Breast epithelium (tissue), 4 donors: ENCODE measurements around the gene ITGB6. TPM values are rescaled to one million over a fixed set of nuclear protein-coding genes. Genes with fewer than 3 reads are reported as not detected.

Source experiments
- DNase-seq, 2 donors: peaks; one replicate each; pipeline ENCODE4 v3.0.0-alpha.2; 2019; ENCODE audit warnings: low spot score in 2 of 2
- H3K27ac ChIP-seq, 2 donors: fragments of 200-600 bp; sonication (generic) in 1 of 2; one replicate each; pipeline ENCODE4 v1.5.1; 2016 to 2019; ENCODE audit warnings: mild to moderate bottlenecking in 1 of 2
- H3K27me3 ChIP-seq, 2 donors: fragments of 200-600 bp; sonication (generic) in 1 of 2; one replicate each; pipeline versions ENCODE4 v1.5.1 to v1.6.0; 2017 to 2019; ENCODE audit warnings: control low read depth in 1 of 2, mild to moderate bottlenecking in 1 of 2
- H3K36me3 ChIP-seq: fragments of 200-600 bp; one replicate; pipeline ENCODE4 v1.5.1; 2019
- H3K4me1 ChIP-seq, 2 donors: fragments of 200-600 bp; sonication (generic); one replicate each; pipeline ENCODE4 v1.5.1; 2016 to 2019; ENCODE audit warnings: control low read depth in 1 of 2
- H3K4me3 ChIP-seq, 3 donors: fragments of 200-600 bp; sonication (generic); 1 replicate in 2 of 3; 2 replicates in 1 of 3; pipeline ENCODE4 v1.5.1; 2016 to 2019; ENCODE audit warnings: mild to moderate bottlenecking in 3 of 3, moderate library complexity in 2 of 3
- H3K9me3 ChIP-seq, 2 donors: fragments of 200-600 bp; sonication (generic) in 1 of 2; one replicate each; pipeline ENCODE4 v1.5.1; 2016 to 2019; ENCODE audit warnings: control low read depth in 1 of 2
- POLR2A ChIP-seq: fragments of 450-650 bp; IDR thresholded peaks from one replicate; pipeline ENCODE4 v1.6.1; 2016; ENCODE audit warnings: antibody characterized with exemption, mild to moderate bottlenecking, moderate library complexity
- POLR2AphosphoS5 ChIP-seq, 3 donors: sonication (generic); formaldehyde crosslinking; IDR thresholded peaks; one replicate each; pipeline ENCODE4 v1.6.1; 2017; ENCODE audit warnings: antibody characterized with exemption in 3 of 3
- intact Hi-C: fragments of 100-400 bp; cut with DNase I; formaldehyde crosslinking; loops from one replicate; pipeline ENCODE4 v1.15.1; 2023; ENCODE audit warnings: low total_unique reads
- total RNA-seq, 3 donors: library from RNA; depleted of rRNA; stranded (reverse); fragments of >200 nt; gene quantifications; one replicate each; pipeline ENCODE4 v1.1.0, GENCODE V29; 2016
- TF ChIP-seq, protein P1 (sequence below), 3 donors: fragments of 450-650 bp; IDR thresholded peaks; one replicate each; pipeline ENCODE4 v1.5.1; 2016 to 2017; ENCODE audit warnings: antibody characterized with exemption in 3 of 3, mild to moderate bottlenecking in 3 of 3, moderate library complexity in 3 of 3

The ITGB6 gene
- total RNA-seq, 3 donors from 2014 or later, result 0.16 to 46.1 (median 16.7) TPM

DNA sequence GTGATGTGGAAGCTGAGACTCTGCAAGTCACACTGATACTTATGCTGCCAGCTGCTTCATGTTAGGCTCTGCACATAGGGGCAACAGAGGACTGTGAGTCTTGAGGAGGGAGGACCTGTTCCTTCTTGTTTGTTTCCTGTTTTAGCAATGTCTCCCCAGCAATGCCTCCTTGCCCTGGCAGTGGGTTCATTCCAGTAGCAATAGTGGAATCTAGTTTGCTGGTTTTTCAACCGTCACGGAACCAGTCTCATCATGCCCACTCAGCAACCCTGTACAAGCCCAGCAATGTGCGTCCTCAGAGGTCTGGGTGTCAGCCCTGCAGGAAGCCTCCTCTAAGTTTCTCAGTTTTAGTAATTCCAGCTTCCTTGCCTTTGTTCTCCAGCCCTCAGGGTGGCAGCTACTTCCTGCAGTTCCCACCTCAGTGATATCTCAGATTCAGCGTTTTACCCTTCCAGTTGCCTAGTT, 20.5 kb upstream of the ITGB6 start:
- intact Hi-C loops, result no loop called here
- Histone ChIP-seq H3K9me3 (no peaks in the 10 kb centered on the region), H3K36me3 (no peaks in the 10 kb centered on the region), H3K27ac (peak overlapping the region; percentile 90 to 97), H3K27me3 (no peaks in the 10 kb centered on the region), H3K4me1 (peaks cover 17 to 46% of the 10 kb centered on the region in 2 donors), H3K4me3 (no peak overlapping the region)
- DNase-seq, result peak in 1 of 2 donors; percentile 82
- TF ChIP-seq POLR2A (no peak), POLR2AphosphoS5 (IDR thresholded peaks at IDR 0.05) (no peak)

DNA sequence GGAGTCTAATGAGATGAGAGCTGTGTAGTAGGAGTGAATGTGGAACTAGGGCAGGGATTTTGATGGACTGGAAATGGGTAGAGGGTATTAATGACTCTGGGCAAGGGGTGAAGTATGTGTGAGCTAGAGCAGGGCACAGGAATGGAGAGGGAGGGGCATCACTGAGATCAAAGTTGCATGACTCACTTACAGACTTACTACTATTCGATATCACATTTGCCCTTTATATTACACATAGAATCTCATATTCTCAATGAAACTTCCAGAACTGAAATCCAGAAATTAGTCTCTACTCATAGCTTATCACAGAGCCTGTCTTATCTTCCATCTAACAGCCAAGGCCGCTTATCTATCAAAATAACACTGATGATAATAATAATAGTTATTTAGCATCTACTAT, 20.0 kb upstream of the ITGB6 start:
- H3K27me3 ChIP-seq, result no peaks in the 10 kb centered on the region
- no peak for DNase-seq
- peak overlapping the region; percentile 90 to 97 for H3K27ac ChIP-seq
- intact Hi-C loops, result no loop called here
- no peaks in the 10 kb centered on the region for H3K9me3 ChIP-seq
- no peaks in the 10 kb centered on the region for H3K36me3 ChIP-seq
- H3K4me1 ChIP-seq, result peaks cover 17 to 41% of the 10 kb centered on the region in 2 donors
- TF ChIP-seq, protein P1, sequence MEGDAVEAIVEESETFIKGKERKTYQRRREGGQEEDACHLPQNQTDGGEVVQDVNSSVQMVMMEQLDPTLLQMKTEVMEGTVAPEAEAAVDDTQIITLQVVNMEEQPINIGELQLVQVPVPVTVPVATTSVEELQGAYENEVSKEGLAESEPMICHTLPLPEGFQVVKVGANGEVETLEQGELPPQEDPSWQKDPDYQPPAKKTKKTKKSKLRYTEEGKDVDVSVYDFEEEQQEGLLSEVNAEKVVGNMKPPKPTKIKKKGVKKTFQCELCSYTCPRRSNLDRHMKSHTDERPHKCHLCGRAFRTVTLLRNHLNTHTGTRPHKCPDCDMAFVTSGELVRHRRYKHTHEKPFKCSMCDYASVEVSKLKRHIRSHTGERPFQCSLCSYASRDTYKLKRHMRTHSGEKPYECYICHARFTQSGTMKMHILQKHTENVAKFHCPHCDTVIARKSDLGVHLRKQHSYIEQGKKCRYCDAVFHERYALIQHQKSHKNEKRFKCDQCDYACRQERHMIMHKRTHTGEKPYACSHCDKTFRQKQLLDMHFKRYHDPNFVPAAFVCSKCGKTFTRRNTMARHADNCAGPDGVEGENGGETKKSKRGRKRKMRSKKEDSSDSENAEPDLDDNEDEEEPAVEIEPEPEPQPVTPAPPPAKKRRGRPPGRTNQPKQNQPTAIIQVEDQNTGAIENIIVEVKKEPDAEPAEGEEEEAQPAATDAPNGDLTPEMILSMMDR (IDR thresholded peaks at IDR 0.05), result no peak
- TF ChIP-seq POLR2AphosphoS5 (IDR thresholded peaks at IDR 0.05) (no peak), POLR2A (no peak)
- H3K4me3 ChIP-seq, result no peak overlapping the region

DNA sequence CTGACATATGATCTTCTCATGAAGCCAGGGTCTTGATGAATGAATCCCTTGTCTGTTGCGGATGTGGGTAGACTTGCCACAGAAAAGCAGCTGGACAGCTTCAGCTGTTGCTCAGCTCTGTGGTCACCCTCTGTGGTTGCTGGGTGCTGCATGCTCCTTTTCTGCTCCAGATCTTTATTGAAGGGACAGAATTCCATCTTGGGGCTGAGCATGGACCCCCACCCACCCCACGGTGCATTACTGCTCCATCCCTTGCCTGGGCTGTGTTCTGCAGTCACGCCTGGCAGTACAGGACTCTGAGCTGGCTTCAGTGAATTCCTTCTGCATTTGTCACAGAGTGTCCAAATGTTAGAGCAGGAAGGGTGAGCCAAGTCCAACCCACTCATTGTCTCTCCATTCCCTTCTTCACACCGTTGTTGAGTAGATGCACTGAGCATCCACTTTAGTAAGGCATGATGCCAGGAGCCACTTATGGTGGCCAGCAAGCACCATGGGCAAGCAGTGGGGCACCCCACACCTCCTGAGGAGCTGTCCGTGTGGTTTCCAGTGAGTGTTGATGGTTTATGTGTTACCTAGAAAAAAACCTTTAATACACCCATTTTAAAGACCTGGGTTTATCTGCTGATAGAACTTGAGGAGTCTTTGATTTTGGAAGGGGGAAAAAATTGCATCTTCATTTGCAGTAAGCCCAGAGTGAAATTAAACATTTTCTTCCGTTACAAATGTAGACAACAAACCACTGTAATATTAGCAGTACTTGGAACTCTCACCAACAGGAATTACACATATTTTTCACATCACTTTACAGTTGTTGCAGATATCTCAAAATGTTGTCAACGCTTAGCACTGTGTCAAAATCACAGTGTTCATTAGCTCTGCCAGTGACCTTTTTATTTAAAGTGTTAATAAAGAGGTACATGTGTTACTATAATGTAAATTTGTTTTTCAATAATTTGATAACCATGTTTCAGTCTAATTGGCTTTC, 14.7 kb upstream of the ITGB6 start:
- Histone ChIP-seq H3K4me1 (peaks cover 3 to 4% of the 10 kb centered on the region in 2 donors), H3K27ac (peak overlapping the region; percentile 30 to 65), H3K27me3 (no peaks in the 10 kb centered on the region), H3K9me3 (no peaks in the 10 kb centered on the region), H3K4me3 (no peak overlapping the region), H3K36me3 (no peaks in the 10 kb centered on the region)
- DNase-seq, result peak in 1 of 2 donors; percentile 61
- intact Hi-C loops, result no loop called here
- TF ChIP-seq, protein P1 (IDR thresholded peaks at IDR 0.05), result no peak
- TF ChIP-seq POLR2AphosphoS5 (IDR thresholded peaks at IDR 0.05), result peak in 1 of 3 donors; percentile 21

GRCh38 chr2:160213511-160213910, 13.4 kb upstream of the ITGB6 start:
- H3K9me3 ChIP-seq, result no peaks in the 10 kb centered on the region
- no peaks in the 10 kb centered on the region for H3K36me3 ChIP-seq
- peak overlapping the region in 1 of 2 donors; percentile 65 for H3K27ac ChIP-seq
- TF ChIP-seq POLR2A (no peak), POLR2AphosphoS5 (IDR thresholded peaks at IDR 0.05) (no peak)
- TF ChIP-seq, protein P1 (IDR thresholded peaks at IDR 0.05), result no peak
- H3K4me3 ChIP-seq, result no peak overlapping the region
- H3K4me1 ChIP-seq, result peaks cover 4 to 5% of the 10 kb centered on the region in 2 donors
- DNase-seq, result no peak
- intact Hi-C loops, result no loop called here
- no peaks in the 10 kb centered on the region for H3K27me3 ChIP-seq

DNA sequence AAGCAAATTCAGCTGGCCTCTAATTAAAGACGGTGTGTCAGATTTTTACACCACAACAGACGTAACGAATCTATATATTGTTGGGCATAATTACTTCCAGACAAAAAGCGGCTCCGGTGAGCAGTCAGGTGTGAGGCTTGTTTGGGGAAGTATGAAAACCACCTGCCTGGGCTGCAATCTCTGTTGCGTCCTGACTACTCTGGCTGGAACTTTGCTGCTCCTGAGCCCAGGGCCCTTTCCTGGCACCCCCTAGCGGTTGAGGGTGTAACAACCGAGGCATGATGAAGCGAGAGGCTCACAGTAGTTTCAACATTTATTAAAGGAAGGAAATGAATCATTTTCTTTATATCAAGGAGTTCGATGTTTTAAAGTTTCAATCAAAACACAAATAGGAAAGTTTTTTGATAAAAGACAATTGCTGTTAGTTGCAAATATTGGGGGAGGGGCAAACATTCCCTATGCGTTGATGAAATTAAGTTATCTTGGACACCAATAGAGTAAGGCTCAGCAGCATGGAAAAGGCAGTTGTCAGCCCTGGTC, 10.6 kb upstream of the ITGB6 start:
- no peaks in the 10 kb centered on the region for H3K9me3 ChIP-seq
- TF ChIP-seq, protein P1 (IDR thresholded peaks at IDR 0.05), result peak; percentile 48 to 68 (median 65)
- no peak for TF ChIP-seq POLR2AphosphoS5 (IDR thresholded peaks at IDR 0.05)
- no peaks in the 10 kb centered on the region for H3K27me3 ChIP-seq
- no peaks in the 10 kb centered on the region for H3K36me3 ChIP-seq
- peak in 1 of 2 donors; percentile 45 for DNase-seq
- H3K27ac ChIP-seq, result peak overlapping the region; percentile 36 to 89
- H3K4me1 ChIP-seq, result peaks cover 10 to 12% of the 10 kb centered on the region in 2 donors
- no peak overlapping the region for H3K4me3 ChIP-seq
- intact Hi-C loops, result no loop called here
